HG02763 (cell line): ENCODE results near the gene CTAGE1.
"Not testable (repeated sequence)": the region's sequence is repeated elsewhere in the genome, so short reads cannot be mapped to it uniquely, and the experiment has no call there.

Experiments used
- ATAC-seq: cut with Tn5 transposase; IDR thresholded peaks from one replicate; pipeline ENCODE4 v1.9.1; 2021; ENCODE audit warnings: mild to moderate bottlenecking, moderate library complexity; ENCODE audit not compliant: unreplicated experiment

The CTAGE1 gene

DNA sequence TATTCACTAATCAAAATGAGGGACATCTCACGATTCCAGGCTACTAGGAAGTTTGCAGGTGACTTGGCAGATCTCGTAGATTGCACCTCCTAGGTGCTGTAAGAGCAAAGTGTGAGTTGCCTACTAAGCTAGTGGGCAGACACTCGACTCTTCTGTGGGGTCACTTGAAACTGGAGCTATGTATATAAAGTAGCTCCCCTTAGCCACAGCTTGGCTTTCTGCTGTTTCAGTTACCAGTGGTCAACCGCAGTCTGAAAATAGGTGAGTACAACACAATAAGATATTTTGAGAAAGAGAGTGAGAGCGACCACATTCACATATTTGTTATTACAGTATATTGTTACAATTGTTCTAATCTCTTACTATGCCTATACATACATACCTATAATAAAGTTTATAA, 23.3 kb downstream of the CTAGE1 start:
- ATAC-seq, result no peak

DNA sequence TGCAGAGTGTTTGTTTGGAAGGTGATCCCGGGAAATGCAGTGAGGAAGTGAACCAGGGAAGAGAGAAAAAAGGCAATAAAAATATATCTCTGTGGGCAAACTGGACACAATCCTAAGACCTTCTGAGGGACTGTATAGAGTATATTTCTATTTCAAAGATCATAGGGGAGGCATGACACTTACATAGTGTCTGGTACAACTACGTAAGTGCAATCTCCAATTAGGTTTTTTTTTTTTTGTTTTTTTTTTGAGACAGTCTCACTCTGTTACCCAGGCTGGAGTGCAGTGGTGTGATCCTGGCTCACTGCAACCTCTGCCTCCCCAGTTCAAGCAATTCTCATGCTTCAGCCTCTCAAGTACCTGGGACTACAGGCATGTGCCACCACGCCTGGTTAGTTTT, 24.6 kb downstream of the CTAGE1 start:
- not testable (repeated sequence) for ATAC-seq

- no peak for ATAC-seq
Measured at GRCh38 chr18:22391407-22392345, 26.0 kb downstream of the CTAGE1 start.

DNA sequence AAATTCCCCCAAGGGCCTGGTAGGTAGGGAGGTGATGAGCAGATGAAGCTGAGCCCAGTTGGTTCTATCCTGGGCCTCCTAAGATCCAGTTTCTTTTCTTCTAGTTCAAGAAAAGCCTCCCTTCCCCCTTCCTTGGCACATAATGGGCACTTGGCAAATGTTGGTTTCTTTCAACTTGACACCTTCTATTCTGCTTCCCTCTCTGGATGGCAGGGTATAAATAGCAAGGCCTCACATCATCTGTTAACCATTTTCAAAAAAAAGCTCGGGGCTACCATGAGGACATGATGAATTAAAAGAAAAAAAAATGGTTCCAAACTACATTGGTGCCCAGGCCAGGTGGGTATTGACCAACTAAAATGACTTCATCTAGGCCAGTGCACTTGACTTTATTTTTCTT, 29.9 kb downstream of the CTAGE1 start:
- no peak for ATAC-seq

DNA sequence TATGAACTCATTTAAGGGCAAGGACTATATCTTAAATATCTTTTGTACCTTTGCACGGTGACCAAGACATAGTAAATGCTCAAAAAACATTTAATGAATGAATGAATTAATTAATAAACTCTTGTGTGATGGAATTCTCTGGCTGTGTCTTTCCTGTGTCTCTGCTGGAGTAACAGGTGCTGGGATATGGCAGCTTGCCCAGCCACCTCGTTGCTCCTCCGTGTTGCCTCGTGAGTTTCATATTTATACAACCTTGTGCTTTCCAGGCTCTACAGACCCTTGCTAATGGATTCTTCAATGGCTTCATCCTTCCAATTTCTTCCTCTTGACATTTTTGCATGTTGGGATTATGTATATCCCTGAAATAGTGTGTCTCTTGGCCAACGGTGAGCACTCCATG, 30.4 kb downstream of the CTAGE1 start:
- no peak for ATAC-seq

DNA sequence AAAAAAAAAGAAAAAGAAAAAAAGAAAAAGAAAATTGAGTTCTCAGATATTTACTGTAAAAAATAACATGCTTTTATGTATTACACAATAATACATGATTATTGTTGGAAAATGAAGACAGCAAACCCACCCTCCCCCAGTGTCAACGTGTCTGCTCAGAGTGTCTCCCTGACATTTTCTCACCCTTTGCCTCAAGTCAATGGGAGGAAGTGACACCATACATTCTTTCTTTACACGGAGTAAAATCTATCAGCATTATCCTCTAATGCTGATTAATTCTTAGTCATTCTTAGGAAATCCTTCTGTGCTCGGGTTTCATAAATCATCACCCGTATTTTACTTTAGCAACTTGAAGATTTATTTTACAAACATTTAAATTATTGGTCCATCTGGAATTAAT, 32.0 kb downstream of the CTAGE1 start:
- no peak for ATAC-seq

DNA sequence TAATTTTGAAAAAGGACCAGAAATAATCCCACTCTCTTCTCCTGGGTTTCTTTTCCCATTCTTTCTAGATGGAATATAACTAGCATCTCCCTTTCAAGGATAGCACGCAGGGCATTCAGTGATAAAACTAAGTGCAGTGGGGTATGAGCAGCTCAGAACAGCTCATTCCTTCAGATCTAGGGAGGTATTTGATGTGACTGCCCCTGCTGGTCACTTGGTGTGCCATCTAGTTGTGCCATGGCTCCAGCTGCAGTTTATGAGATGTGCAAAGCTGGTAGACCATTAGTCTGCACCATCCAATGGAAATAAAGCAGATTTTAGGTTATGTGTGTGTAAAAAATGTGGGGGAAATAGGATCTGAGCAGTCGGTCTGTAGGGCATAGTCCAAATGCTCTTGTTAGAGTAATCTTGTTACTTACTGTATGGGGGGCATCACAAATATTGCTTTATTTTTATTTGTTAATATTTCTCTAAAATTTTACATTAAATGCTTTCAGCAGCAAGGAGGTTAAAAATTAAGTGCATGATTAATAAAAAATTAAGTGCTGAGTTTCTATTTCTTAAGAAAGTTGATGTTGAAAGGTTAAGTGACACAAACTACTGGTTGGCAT, 38.9 kb downstream of the CTAGE1 start:
- ATAC-seq, result no peak

DNA sequence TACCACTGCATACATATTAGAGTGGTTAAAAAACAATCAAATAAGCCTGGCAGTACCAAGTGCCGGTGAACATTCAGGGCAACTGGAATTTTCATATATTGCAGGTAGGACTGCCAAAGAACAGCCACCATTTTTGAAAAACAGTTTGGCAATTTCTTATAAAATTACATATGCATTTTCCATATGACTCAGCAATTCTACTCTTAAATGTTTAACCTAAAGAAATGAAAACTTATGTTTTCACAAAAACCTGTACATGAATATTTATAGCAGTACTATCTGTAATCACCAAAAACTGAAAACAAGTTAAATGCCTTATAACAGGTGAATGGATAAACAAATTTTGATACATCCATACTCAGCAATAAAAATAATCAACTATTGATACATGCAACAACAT, 39.9 kb downstream of the CTAGE1 start:
- no peak for ATAC-seq

DNA sequence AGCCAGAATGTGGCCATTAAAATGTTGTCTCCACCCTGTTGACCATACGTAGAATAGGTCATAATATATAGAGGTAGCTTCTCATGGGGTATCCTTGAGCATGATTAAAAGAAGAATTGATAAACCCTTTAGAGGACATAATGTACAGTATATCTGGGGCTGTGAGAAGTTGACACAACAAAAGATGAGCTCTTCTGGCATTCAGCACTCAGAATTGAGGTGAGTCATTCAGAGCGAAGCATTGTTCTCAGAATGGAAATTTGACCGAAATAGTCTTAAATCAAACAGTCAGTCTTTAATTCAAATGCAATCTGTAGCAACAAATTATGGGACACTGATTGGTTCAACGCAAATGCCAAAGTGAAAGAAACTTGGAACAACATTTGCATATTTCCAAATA, 47.3 kb downstream of the CTAGE1 start:
- ATAC-seq, result no peak

DNA sequence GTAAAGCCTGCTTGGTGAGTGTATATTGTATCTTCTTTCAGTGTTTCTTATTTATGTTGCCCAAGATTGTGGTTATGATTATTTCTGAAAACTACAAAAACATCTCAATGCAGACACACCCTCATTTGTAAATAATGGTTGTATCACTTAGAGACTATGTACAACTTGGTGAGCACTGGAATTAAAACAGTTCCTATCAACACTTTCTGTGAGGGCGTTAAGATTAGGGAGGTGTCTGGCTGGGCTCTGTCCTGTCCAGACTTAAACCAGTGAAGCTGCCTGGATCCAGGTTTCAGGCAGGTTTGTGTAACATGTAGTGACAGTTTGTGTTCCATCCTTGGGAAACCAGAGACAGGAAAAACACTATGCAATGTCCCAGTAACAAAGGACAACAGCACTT, 49.7 kb downstream of the CTAGE1 start:
- ATAC-seq, result no peak

DNA sequence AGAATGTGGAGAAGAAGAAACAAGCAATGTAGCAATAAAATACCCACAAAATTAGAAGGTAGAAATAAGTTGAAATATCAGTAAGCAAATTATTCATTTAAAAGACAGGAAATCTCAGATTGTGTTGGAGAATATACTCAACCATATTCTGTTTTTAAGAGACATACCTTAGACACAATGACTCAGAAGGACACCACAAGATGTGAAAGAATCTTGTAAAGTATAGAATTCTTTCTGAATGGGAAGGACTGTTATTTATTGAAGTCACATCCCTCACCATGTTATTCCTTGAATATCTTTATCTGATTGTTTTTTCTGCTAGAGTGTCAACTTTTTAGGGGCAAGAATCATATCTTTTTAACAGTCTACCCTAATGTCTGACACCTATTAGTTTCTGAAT, 50.4 kb downstream of the CTAGE1 start:
- no peak for ATAC-seq

GRCh38 chr18:22363867-22364463, 53.8 kb downstream of the CTAGE1 start:
- no peak for ATAC-seq
